ENCODE data around the gene BRSK1.

BRSK1 gene

GRCh38 chr19:55241935-55242464 is 41.8 kb upstream of the BRSK1 start:
- TF ChIP-seq FOXP2 (optimal IDR thresholded peaks at IDR 0.05; ENCODE audit: borderline replicate concordance, extremely low read depth, extremely low read length, insufficient read depth) (no peak), REST (IDR thresholded peaks at IDR 0.05; ENCODE audit: insufficient read depth in 1 of 2, low read depth in 2 of 2, low read length in 2 of 2) (no peak), TAF1 (IDR thresholded peaks at IDR 0.05; ENCODE audit: borderline replicate concordance, insufficient read depth, low read length) (no peak), POLR2AphosphoS5 (IDR thresholded peaks at IDR 0.05; ENCODE audit: low read depth, low read length) (no peak), SIN3A (IDR thresholded peaks at IDR 0.05; ENCODE audit: borderline replicate concordance, insufficient read depth, low read length) (no peak)

- no peak for TF ChIP-seq FOXP2 (optimal IDR thresholded peaks at IDR 0.05; ENCODE audit: borderline replicate concordance, extremely low read depth, extremely low read length, insufficient read depth)
- TF ChIP-seq REST (IDR thresholded peaks at IDR 0.05; ENCODE audit: insufficient read depth in 1 of 2, low read depth in 2 of 2, low read length in 2 of 2) = no peak
- no peak for TF ChIP-seq TAF1 (IDR thresholded peaks at IDR 0.05; ENCODE audit: borderline replicate concordance, insufficient read depth, low read length)
- TF ChIP-seq POLR2AphosphoS5 (IDR thresholded peaks at IDR 0.05; ENCODE audit: low read depth, low read length) = no peak
- no peak for TF ChIP-seq SIN3A (IDR thresholded peaks at IDR 0.05; ENCODE audit: borderline replicate concordance, insufficient read depth, low read length)
Observed at GRCh38 chr19:55242517-55242916, 41.3 kb upstream of the BRSK1 start.

DNA sequence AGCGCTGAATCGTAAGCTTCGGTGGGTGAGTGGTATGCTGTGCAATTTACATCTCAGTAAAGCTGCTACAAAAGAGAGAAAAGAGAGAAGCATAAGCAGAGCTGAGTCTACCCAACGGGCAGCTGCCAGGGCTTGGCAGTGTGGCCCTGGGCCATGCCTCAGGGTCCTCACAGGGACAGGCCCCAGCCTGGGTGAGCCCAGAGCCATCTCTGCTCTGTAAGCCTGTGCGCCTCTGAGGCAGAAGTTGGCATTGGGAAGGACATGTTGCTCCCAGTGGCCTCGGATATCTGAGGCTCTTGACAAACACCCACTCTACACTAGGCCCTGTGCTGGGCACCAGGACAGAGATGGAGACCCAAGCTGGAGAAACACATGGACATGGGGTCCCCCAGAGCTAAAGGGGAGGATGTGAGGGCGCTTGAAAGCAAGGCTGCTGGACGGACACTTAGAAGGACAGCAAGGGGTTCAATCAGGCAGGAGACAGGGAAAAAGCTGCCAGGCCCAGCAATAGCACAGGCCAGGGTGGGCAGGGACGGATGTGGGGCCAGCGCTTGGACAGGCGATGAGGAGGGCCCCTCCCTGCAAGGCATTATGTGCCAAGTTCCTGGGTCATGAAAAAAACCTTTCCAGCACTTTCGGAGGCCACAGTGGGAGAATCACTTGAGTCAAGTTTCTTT is 39.7 kb upstream of the BRSK1 start:
- TF ChIP-seq SIN3A (IDR thresholded peaks at IDR 0.05; ENCODE audit: borderline replicate concordance, insufficient read depth, low read length) (no peak), POLR2AphosphoS5 (IDR thresholded peaks at IDR 0.05; ENCODE audit: low read depth, low read length) (no peak)

GRCh38 chr19:55245236-55245904 is 38.4 kb upstream of the BRSK1 start:
- TF ChIP-seq TAF1 (IDR thresholded peaks at IDR 0.05; ENCODE audit: borderline replicate concordance, insufficient read depth, low read length) = no peak
- no peak for TF ChIP-seq FOXP2 (optimal IDR thresholded peaks at IDR 0.05; ENCODE audit: borderline replicate concordance, extremely low read depth, extremely low read length, insufficient read depth)
- TF ChIP-seq SIN3A (IDR thresholded peaks at IDR 0.05; ENCODE audit: borderline replicate concordance, insufficient read depth, low read length) = no peak
- no peak for TF ChIP-seq POLR2AphosphoS5 (IDR thresholded peaks at IDR 0.05; ENCODE audit: low read depth, low read length)
- no peak for TF ChIP-seq REST (IDR thresholded peaks at IDR 0.05; ENCODE audit: insufficient read depth in 1 of 2, low read depth in 2 of 2, low read length in 2 of 2)

GRCh38 chr19:55246462-55247451 is 37.0 kb upstream of the BRSK1 start:
- TF ChIP-seq POLR2AphosphoS5 (IDR thresholded peaks at IDR 0.05; ENCODE audit: low read depth, low read length) = no peak
- TF ChIP-seq FOXP2 (optimal IDR thresholded peaks at IDR 0.05; ENCODE audit: borderline replicate concordance, extremely low read depth, extremely low read length, insufficient read depth) = no peak
- TF ChIP-seq TAF1 (IDR thresholded peaks at IDR 0.05; ENCODE audit: borderline replicate concordance, insufficient read depth, low read length) = no peak
- TF ChIP-seq REST (IDR thresholded peaks at IDR 0.05; ENCODE audit: insufficient read depth in 1 of 2, low read depth in 2 of 2, low read length in 2 of 2) = no peak
- TF ChIP-seq SIN3A (IDR thresholded peaks at IDR 0.05; ENCODE audit: borderline replicate concordance, insufficient read depth, low read length) = no peak
